IMR-90 (cell line): ENCODE data around the gene C7. TPM values are rescaled to one million over a fixed set of nuclear protein-coding genes. Genes with fewer than 3 reads are reported as not detected.
A peak's percentile ranks its signal among the peaks of the same experiment; 100 is the strongest.

Experiments used
- ATAC-seq: fragments of 200-7000 bp; cut with Tn5 transposase; 2 replicates; pipeline ENCODE4 v1.9.1; 2020; ENCODE audit warnings: low read depth, mild to moderate bottlenecking, moderate library complexity
- BruUV-seq: library from RNA; stranded (reverse); fragments of 400-500 nt; replicated peaks from 2 replicates; lab custom pipeline; 2021; lab: Mats Ljungman, UMichigan
- CTCF ChIA-PET: fragments of 300-600 bp; formaldehyde crosslinking; extraction: SDS; loops from one replicate; lab custom pipeline; 2021; ENCODE audit warnings: antibody characterized with exemption; lab: Yijun Ruan, JAX
- POLR2A ChIA-PET: fragments of 300-600 bp; sonication (Branson Sonifier 250); formaldehyde crosslinking; loops from one replicate; lab custom pipeline; 2022; ENCODE audit warnings: antibody characterized with exemption; ENCODE audit not compliant: unreplicated experiment; lab: Charles Lee
- DNase-seq: peaks from one replicate; pipeline ENCODE4 v3.0.0; 2013
- H2AFZ ChIP-seq: replicated peaks from 2 replicates; pipeline ENCODE3; 2013; ENCODE audit warnings: low read length, mild to moderate bottlenecking; ENCODE audit not compliant: poor library complexity
- H2AK5ac ChIP-seq: 2 replicates; pipeline ENCODE4 v1.6.1; 2013; ENCODE audit warnings: low read depth, low read length, inconsistent platforms
- H2AK9ac ChIP-seq: replicated peaks from 2 replicates; pipeline ENCODE3; 2013; ENCODE audit warnings: mild to moderate bottlenecking, low read depth, low read length, moderate library complexity; ENCODE audit not compliant: poor library complexity
- H2BK120ac ChIP-seq: 2 replicates; pipeline ENCODE4 v1.6.1; 2013; ENCODE audit warnings: low read depth, low read length, inconsistent platforms
- H2BK15ac ChIP-seq: 3 replicates; pipeline ENCODE4 v1.6.1; 2013; ENCODE audit warnings: low read depth, low read length, inconsistent platforms
- H2BK20ac ChIP-seq: 2 replicates; pipeline ENCODE4 v1.6.1; 2013; ENCODE audit warnings: low read depth, mild to moderate bottlenecking, inconsistent platforms, low read length, moderate library complexity
- H2BK5ac ChIP-seq: 2 replicates; pipeline ENCODE4 v1.6.1; 2013; ENCODE audit warnings: mild to moderate bottlenecking, low read depth, low read length, inconsistent platforms; ENCODE audit not compliant: poor library complexity, severe bottlenecking
- H3K14ac ChIP-seq: replicated peaks from 2 replicates; pipeline ENCODE4 v1.6.1; 2013; ENCODE audit warnings: low read depth, low read length, inconsistent platforms
- H3K18ac ChIP-seq: 2 replicates; pipeline ENCODE4 v1.6.1; 2013; ENCODE audit warnings: low read depth, low read length, control low read depth
- H3K23ac ChIP-seq: 2 replicates; pipeline ENCODE4 v1.6.1; 2013; ENCODE audit warnings: low read depth, low read length, inconsistent platforms
- H3K27ac ChIP-seq: 2 replicates; pipeline ENCODE4 v1.5.1; 2013; ENCODE audit warnings: mild to moderate bottlenecking, control low read depth, low read length; ENCODE audit not compliant: insufficient read depth
- H3K27me3 ChIP-seq: 2 replicates; pipeline ENCODE4 v1.6.1; 2013; ENCODE audit warnings: low read length; ENCODE audit not compliant: control insufficient read depth, insufficient read depth
- H3K36me3 ChIP-seq: 2 replicates; pipeline ENCODE4 v1.6.1; 2013; ENCODE audit warnings: low read length, mixed read lengths; ENCODE audit not compliant: control insufficient read depth, insufficient read depth
- H3K4ac ChIP-seq: 2 replicates; pipeline ENCODE4 v1.6.1; 2013; ENCODE audit warnings: low read depth, low read length, inconsistent platforms
- H3K4me1 ChIP-seq: 2 replicates; pipeline ENCODE4 v1.6.1; 2013; ENCODE audit warnings: low read length, mixed read lengths; ENCODE audit not compliant: control insufficient read depth, insufficient read depth
- H3K4me2 ChIP-seq: 2 replicates; pipeline ENCODE4 v1.6.1; 2013; ENCODE audit warnings: low read depth, mild to moderate bottlenecking, control low read depth, low read length, moderate library complexity
- H3K4me3 ChIP-seq: 2 replicates; pipeline ENCODE4 v1.5.1; 2013; ENCODE audit warnings: low read depth, mild to moderate bottlenecking, control low read depth, low read length, moderate library complexity; ENCODE audit not compliant: insufficient read depth
- H3K56ac ChIP-seq: 2 replicates; pipeline ENCODE4 v1.6.1; 2013; ENCODE audit warnings: low read length, inconsistent platforms; ENCODE audit not compliant: insufficient read depth; ENCODE audit errors: extremely low read depth
- H3K79me1 ChIP-seq, 2 experiments: 2 replicates each; pipeline ENCODE4 v1.6.1; 2013; ENCODE audit warnings: low read length in 2 of 2, inconsistent platforms in 1 of 2, low read depth in 1 of 2
- H3K9ac ChIP-seq: 2 replicates; pipeline ENCODE4 v1.6.1; 2013; ENCODE audit warnings: low read depth, low read length, control low read depth
- H3K9me1 ChIP-seq: 2 replicates; pipeline ENCODE4 v1.6.1; 2013; ENCODE audit warnings: low read length, inconsistent platforms; ENCODE audit not compliant: insufficient read depth
- H3K9me3 ChIP-seq: 2 replicates; pipeline ENCODE4 v1.6.1; 2013; ENCODE audit warnings: low read length; ENCODE audit not compliant: control insufficient read depth, insufficient read depth
- H4K20me1 ChIP-seq: 2 replicates; pipeline ENCODE4 v1.6.1; 2013; ENCODE audit warnings: low read length, inconsistent platforms; ENCODE audit not compliant: insufficient read depth
- H4K5ac ChIP-seq: 2 replicates; pipeline ENCODE4 v1.6.1; 2013; ENCODE audit warnings: mild to moderate bottlenecking, low read depth, low read length, control low read depth
- H4K8ac ChIP-seq, 2 experiments: 2 replicates each; pipeline ENCODE4 v1.6.1; 2013; ENCODE audit warnings: low read depth in 2 of 2, low read length in 2 of 2, control low read depth in 1 of 2, inconsistent platforms in 1 of 2
- H4K91ac ChIP-seq: 2 replicates; pipeline ENCODE4 v1.6.1; 2013; ENCODE audit warnings: low read depth, low read length, inconsistent platforms; ENCODE audit not compliant: insufficient read depth
- BHLHE40 ChIP-seq: fragments of 150-350 bp; IDR thresholded peaks from 2 replicates; pipeline ENCODE4 v1.6.1; 2016; ENCODE audit warnings: mild to moderate bottlenecking, low read depth, low read length
- FOS ChIP-seq: fragments of 150-350 bp; IDR thresholded peaks from 2 replicates; pipeline ENCODE4 v1.6.1; 2016; ENCODE audit warnings: low read depth, low read length
- MAFK ChIP-seq: IDR thresholded peaks from 2 replicates; pipeline ENCODE4 v1.6.1; 2012; ENCODE audit warnings: low read depth, low read length, improper control_type of control experiment
- MAZ ChIP-seq: IDR thresholded peaks from 2 replicates; pipeline ENCODE4 v1.6.1; 2012; ENCODE audit warnings: low read depth, mild to moderate bottlenecking, low read length, improper control_type of control experiment, moderate library complexity, borderline replicate concordance
- POLR2A ChIP-seq: IDR thresholded peaks from 2 replicates; pipeline ENCODE4 v1.6.1; 2012; ENCODE audit warnings: mild to moderate bottlenecking, low read depth, low read length
- RAD21 ChIP-seq: IDR thresholded peaks from 2 replicates; pipeline ENCODE4 v1.6.1; 2012; ENCODE audit warnings: low read length, improper control_type of control experiment
- RCOR1 ChIP-seq: IDR thresholded peaks from 2 replicates; pipeline ENCODE4 v1.6.1; 2012; ENCODE audit warnings: mild to moderate bottlenecking, low read length, improper control_type of control experiment; ENCODE audit not compliant: insufficient replicate concordance
- RFX5 ChIP-seq: IDR thresholded peaks from 2 replicates; pipeline ENCODE4 v1.8.0; 2012; ENCODE audit warnings: low read depth, mild to moderate bottlenecking, low read length, moderate library complexity
- SMC3 ChIP-seq: fragments of 150-350 bp; IDR thresholded peaks from 2 replicates; pipeline ENCODE4 v1.6.1; 2016; ENCODE audit warnings: low read depth, mild to moderate bottlenecking, antibody characterized with exemption, low read length, moderate library complexity
- WGBS, 2 experiments: methylation state at CpG; one replicate each; pipeline versions ENCODE4 v1.1.5 to v1.1.7; 2013; ENCODE audit warnings: missing lambda C conversion rate in 2 of 2; ENCODE audit not compliant: insufficient read length in 1 of 2; ENCODE audit errors: extremely low coverage in 2 of 2; 5-methylcytosine and 5-hydroxymethylcytosine counted together
- dilution Hi-C: fragments of 300-500 bp; cut with HindIII; formaldehyde crosslinking; loops from one replicate; pipeline ENCODE4 v1.14.3; 2018; ENCODE audit warnings: low sequenced_read_pairs; ENCODE audit not compliant: unreplicated experiment
- in situ Hi-C: fragments of 300-500 bp; cut with MboI; formaldehyde crosslinking; loops from 3 replicates; pipeline ENCODE4 v1.14.3; 2019; ENCODE audit warnings: low sequenced_read_pairs, inconsistent platforms, mixed read lengths
- intact Hi-C: fragments of 100-400 bp; cut with micrococcal nuclease; formaldehyde crosslinking; loops from 2 replicates; pipeline ENCODE4 v1.10.0; 2022
- polyA plus RNA-seq, 3 experiments: library from polyadenylated mRNA; depleted of rRNA; stranded (reverse); fragments of >200 nt; gene quantifications; 2 replicates each; pipeline ENCODE4 v1.2.3, GENCODE V29; 2012; ENCODE audit warnings: low replicate concordance in 1 of 3
- total RNA-seq: library from RNA; depleted of rRNA; stranded (reverse); fragments of >200 nt; gene quantifications from 2 replicates; pipeline ENCODE4 v1.2.3, GENCODE V29; 2012
- TF ChIP-seq, protein P1 (sequence below): conservative IDR thresholded peaks from 2 replicates; pipeline ENCODE4 v1.5.1; 2012; ENCODE audit warnings: mild to moderate bottlenecking, low read depth, low read length, improper control_type of control experiment

Gene C7
- total and polyA plus RNA-seq, 2 of the 4 experiments (the other 2 are of a cell fraction), result 0.54 to 1.8 TPM

DNA sequence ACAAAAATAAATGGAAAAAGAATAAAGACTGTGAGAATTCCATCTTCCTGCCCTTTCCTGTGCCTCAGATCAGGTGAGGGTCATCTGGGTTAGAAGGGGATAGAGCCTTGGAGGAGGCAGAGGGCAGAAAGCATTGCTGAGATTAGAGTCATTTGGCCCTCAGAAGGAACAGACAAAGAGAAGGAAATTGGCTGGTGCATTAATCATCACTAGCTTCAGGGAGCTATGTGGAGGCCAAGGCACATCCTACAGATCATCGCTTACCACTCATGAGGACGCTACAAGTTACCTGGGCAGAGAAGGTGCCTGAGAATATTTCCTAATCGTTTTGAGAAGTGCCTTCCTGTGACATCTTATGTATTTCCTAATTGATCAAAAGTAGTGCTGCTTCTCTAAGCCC is 74.5 kb downstream of the C7 start:
- peak overlapping the region; percentile 93; the same call in 2 of the 3 replicates for H2BK15ac ChIP-seq
- peak overlapping the region; percentile 88 for H2BK120ac ChIP-seq
- in situ Hi-C loops, result no loop called here
- H3K36me3 ChIP-seq, result no peaks in the 10 kb centered on the region
- BruUV-seq, result no TSS peak
- dilution Hi-C loops, result no loop called here
- no peaks in the 10 kb centered on the region for H4K20me1 ChIP-seq
- intact Hi-C loops, result loop anchor here (10.0 kb wide), 1 partner anchor 271 kb away; no protein-coding TSS in a partner anchor
- H3K9me3 ChIP-seq, result peaks cover 2% of the 10 kb centered on the region; the same call in 1 of the 2 replicates
- H3K79me1 ChIP-seq, result no peaks in the 10 kb centered on the region
- DNase-seq (peak; percentile 19), ATAC-seq (no peak)
- peak overlapping the region; percentile 97 for H4K91ac ChIP-seq
- H4K5ac ChIP-seq, result peak overlapping the region; percentile 46; the same call in 1 of the 2 replicates
- H3K56ac ChIP-seq, result peak overlapping the region; percentile 28; the same call in 1 of the 2 replicates
- peak overlapping the region; percentile 8 to 87; a peak in 3 of 4 replicates for H4K8ac ChIP-seq
- H3K14ac ChIP-seq, result peak overlapping the region; percentile 26
- H3K27me3 ChIP-seq, result no peaks in the 10 kb centered on the region
- H3K4me2 ChIP-seq, result no peak overlapping the region
- ChIA-PET POLR2A (no interaction called here), CTCF (no interaction called here)
- WGBS, 2 experiments, result no CpG with 5 or more reads among the region's 3 CpGs
- H3K18ac ChIP-seq, result peak overlapping the region; percentile 90
- peak overlapping the region; percentile 94; the same call in 1 of the 2 replicates for H2AK5ac ChIP-seq
- no peak overlapping the region for H2AK9ac ChIP-seq
- peaks cover 10% of the 10 kb centered on the region for H3K9me1 ChIP-seq
- peak overlapping the region; percentile 80 for H2BK20ac ChIP-seq
- TF ChIP-seq SMC3 (no peak), BHLHE40 (no peak), RFX5 (no peak), RCOR1 (no peak), POLR2A (no peak), FOS (no peak), RAD21 (no peak), MAZ (no peak), MAFK (no peak)
- TF ChIP-seq, protein P1, sequence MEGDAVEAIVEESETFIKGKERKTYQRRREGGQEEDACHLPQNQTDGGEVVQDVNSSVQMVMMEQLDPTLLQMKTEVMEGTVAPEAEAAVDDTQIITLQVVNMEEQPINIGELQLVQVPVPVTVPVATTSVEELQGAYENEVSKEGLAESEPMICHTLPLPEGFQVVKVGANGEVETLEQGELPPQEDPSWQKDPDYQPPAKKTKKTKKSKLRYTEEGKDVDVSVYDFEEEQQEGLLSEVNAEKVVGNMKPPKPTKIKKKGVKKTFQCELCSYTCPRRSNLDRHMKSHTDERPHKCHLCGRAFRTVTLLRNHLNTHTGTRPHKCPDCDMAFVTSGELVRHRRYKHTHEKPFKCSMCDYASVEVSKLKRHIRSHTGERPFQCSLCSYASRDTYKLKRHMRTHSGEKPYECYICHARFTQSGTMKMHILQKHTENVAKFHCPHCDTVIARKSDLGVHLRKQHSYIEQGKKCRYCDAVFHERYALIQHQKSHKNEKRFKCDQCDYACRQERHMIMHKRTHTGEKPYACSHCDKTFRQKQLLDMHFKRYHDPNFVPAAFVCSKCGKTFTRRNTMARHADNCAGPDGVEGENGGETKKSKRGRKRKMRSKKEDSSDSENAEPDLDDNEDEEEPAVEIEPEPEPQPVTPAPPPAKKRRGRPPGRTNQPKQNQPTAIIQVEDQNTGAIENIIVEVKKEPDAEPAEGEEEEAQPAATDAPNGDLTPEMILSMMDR, result no peak
- peaks cover 16% of the 10 kb centered on the region for H3K4me1 ChIP-seq
- peak overlapping the region; percentile 91 for H3K4ac ChIP-seq
- H2BK5ac ChIP-seq, result peak overlapping the region; percentile 86
- H3K9ac ChIP-seq, result no peak overlapping the region
- H3K4me3 ChIP-seq, result no peak overlapping the region
- H3K23ac ChIP-seq, result peak overlapping the region; percentile 66; the same call in 1 of the 2 replicates
- H2AFZ ChIP-seq, result no peak overlapping the region
- H3K27ac ChIP-seq, result no peak overlapping the region
